Neural progenitor cell (in vitro differentiated cells): ENCODE results near the gene NWD2. TPM values are rescaled to one million over a fixed set of nuclear protein-coding genes. Genes with fewer than 3 reads are reported as not detected.

Experiments used
- DNase-seq: peaks from one replicate; pipeline ENCODE4 v3.0.0-alpha.2; 2016; ENCODE audit warnings: low spot score
- H2AFZ ChIP-seq: fragments of 200-600 bp; sonication (generic); replicated peaks from 2 replicates; pipeline ENCODE4 v1.6.1; 2016; ENCODE audit warnings: antibody characterized with exemption
- H3F3A ChIP-seq: fragments of 200-600 bp; sonication (generic); 2 replicates; pipeline ENCODE4 v1.6.1; 2016; ENCODE audit warnings: antibody characterized with exemption, low read depth
- H3K27ac ChIP-seq: fragments of 200-600 bp; sonication (generic); 2 replicates; pipeline ENCODE4 v1.5.1; 2016; ENCODE audit warnings: mild to moderate bottlenecking
- H3K27me3 ChIP-seq: fragments of 200-600 bp; sonication (generic); 2 replicates; pipeline ENCODE4 v1.6.1; 2016; ENCODE audit warnings: mild to moderate bottlenecking, moderate library complexity
- H3K36me3 ChIP-seq: fragments of 200-600 bp; sonication (generic); 2 replicates; pipeline ENCODE4 v1.5.1; 2016
- H3K4me1 ChIP-seq: fragments of 200-600 bp; sonication (generic); 2 replicates; pipeline ENCODE4 v1.6.1; 2016; ENCODE audit warnings: mixed run types
- H3K4me2 ChIP-seq: fragments of 200-600 bp; sonication (generic); 2 replicates; pipeline ENCODE4 v1.6.1; 2016
- H3K4me3 ChIP-seq: fragments of 200-600 bp; sonication (generic); 2 replicates; pipeline ENCODE4 v1.5.1; 2016
- H3K79me2 ChIP-seq: fragments of 200-600 bp; sonication (generic); 2 replicates; pipeline ENCODE4 v1.6.1; 2016; ENCODE audit warnings: low read depth
- H3K9ac ChIP-seq: fragments of 200-600 bp; sonication (generic); 2 replicates; pipeline ENCODE4 v1.6.1; 2016
- H3K9me3 ChIP-seq: fragments of 200-600 bp; sonication (generic); 2 replicates; pipeline ENCODE4 v1.5.1; 2016; ENCODE audit warnings: low read depth
- H4K20me1 ChIP-seq: fragments of 200-600 bp; sonication (generic); 2 replicates; pipeline ENCODE4 v1.6.1; 2016; ENCODE audit warnings: low read depth
- H3K27ac Mint-ChIP-seq: 3 replicates; pipeline ENCODE4 v1.8.0; 2021; ENCODE audit warnings: mixed read lengths
- H3K27me3 Mint-ChIP-seq: 2 replicates; pipeline ENCODE4 v1.8.0; 2022; ENCODE audit warnings: low read depth, mild to moderate bottlenecking, inconsistent platforms, moderate library complexity, mixed read lengths; ENCODE audit not compliant: insufficient read depth
- H3K36me3 Mint-ChIP-seq: 3 replicates; pipeline ENCODE4 v1.8.0; 2021; ENCODE audit warnings: mixed read lengths
- H3K4me1 Mint-ChIP-seq: 3 replicates; pipeline ENCODE4 v1.8.0; 2021; ENCODE audit warnings: mixed read lengths
- H3K4me3 Mint-ChIP-seq: 3 replicates; pipeline ENCODE4 v1.8.0; 2021; ENCODE audit warnings: mild to moderate bottlenecking, moderate library complexity, mixed read lengths
- H3K9me3 Mint-ChIP-seq: 3 replicates; pipeline ENCODE4 v1.8.0; 2020; ENCODE audit warnings: mixed read lengths
- EZH2 ChIP-seq: fragments of 200-600 bp; sonication (generic); IDR thresholded peaks from 2 replicates; pipeline ENCODE4 v1.6.1; 2017; ENCODE audit warnings: antibody characterized with exemption, mild to moderate bottlenecking, moderate library complexity
- EZH2phosphoT487 ChIP-seq: fragments of 200-600 bp; sonication (generic); IDR thresholded peaks from 2 replicates; pipeline ENCODE4 v1.6.1; 2017; ENCODE audit warnings: antibody characterized with exemption
- total RNA-seq: library from RNA; depleted of rRNA; stranded (reverse); fragments of >200 nt; gene quantifications from 2 replicates; pipeline ENCODE4 v1.2.3, GENCODE V29; 2015; ENCODE audit warnings: low replicate concordance
- TF ChIP-seq, protein P1 (sequence below): fragments of 200-600 bp; sonication (generic); IDR thresholded peaks from 2 replicates; pipeline ENCODE4 v1.5.1; 2017; ENCODE audit warnings: antibody characterized with exemption, mild to moderate bottlenecking

Gene NWD2
- total RNA-seq, 1 donor from 2014 or later: not detected

DNA sequence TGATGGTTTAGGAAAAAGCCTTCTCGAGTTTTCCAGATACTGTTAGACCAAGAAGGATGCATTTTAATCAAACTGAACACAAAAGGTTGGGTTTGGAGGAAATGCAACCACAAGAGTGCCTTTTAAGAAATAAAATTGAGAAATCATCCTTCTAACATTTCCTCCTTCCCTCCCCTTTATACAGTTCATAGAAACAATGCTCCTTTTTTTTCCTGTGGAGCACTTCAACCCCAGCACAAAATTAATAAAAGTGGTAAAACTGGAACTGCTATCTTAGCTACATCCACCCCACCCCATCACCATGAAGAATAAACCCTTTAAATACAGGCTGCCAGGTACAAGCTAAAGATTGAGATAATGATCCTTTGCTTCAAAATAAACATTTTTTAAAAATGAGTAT, 230.5 kb downstream of the NWD2 start:
- no peaks in the 10 kb centered on the region for H3K36me3 ChIP-seq
- H3K27ac ChIP-seq: no peak overlapping the region
- Mint-ChIP-seq H3K4me3 (no peak overlapping the region), H3K27ac (no peak overlapping the region), H3K9me3 (no peaks in the 10 kb centered on the region), H3K27me3 (no peaks in the 10 kb centered on the region), H3K36me3 (no peaks in the 10 kb centered on the region), H3K4me1 (peaks cover 4% of the 10 kb centered on the region)
- no peaks in the 10 kb centered on the region for H3K27me3 ChIP-seq
- no peak for DNase-seq
- H3K9ac ChIP-seq: no peak overlapping the region
- no peaks in the 10 kb centered on the region for H4K20me1 ChIP-seq
- no peak overlapping the region for H3K4me2 ChIP-seq
- no peaks in the 10 kb centered on the region for H3K4me1 ChIP-seq
- no peak for TF ChIP-seq EZH2
- TF ChIP-seq EZH2phosphoT487: no peak
- TF ChIP-seq, protein P1, sequence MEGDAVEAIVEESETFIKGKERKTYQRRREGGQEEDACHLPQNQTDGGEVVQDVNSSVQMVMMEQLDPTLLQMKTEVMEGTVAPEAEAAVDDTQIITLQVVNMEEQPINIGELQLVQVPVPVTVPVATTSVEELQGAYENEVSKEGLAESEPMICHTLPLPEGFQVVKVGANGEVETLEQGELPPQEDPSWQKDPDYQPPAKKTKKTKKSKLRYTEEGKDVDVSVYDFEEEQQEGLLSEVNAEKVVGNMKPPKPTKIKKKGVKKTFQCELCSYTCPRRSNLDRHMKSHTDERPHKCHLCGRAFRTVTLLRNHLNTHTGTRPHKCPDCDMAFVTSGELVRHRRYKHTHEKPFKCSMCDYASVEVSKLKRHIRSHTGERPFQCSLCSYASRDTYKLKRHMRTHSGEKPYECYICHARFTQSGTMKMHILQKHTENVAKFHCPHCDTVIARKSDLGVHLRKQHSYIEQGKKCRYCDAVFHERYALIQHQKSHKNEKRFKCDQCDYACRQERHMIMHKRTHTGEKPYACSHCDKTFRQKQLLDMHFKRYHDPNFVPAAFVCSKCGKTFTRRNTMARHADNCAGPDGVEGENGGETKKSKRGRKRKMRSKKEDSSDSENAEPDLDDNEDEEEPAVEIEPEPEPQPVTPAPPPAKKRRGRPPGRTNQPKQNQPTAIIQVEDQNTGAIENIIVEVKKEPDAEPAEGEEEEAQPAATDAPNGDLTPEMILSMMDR: no peak
- no peaks in the 10 kb centered on the region for H3F3A ChIP-seq
- no peaks in the 10 kb centered on the region for H3K9me3 ChIP-seq
- no peak overlapping the region for H3K4me3 ChIP-seq
- H3K79me2 ChIP-seq: no peaks in the 10 kb centered on the region
- no peak overlapping the region for H2AFZ ChIP-seq

DNA sequence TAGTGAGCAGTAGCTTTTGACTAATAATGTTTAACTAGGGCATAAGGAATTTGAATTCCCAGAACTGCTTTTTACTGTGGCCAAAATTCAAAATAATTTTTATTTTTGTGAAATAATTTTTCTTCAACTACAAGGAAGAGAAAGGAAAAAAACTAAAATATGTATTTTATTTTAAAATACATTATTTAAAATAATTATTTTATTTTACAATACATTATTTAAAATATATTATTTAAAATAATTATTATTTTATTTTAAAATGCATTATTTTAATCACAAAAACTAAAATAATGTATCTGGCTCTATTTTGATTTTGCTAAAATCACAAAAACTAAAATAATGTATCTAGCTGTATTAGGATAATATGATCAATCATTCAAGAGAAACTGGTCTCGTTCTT, 231.2 kb downstream of the NWD2 start:
- no peak for DNase-seq
- Histone ChIP-seq H2AFZ (no peak overlapping the region), H3K27me3 (no peaks in the 10 kb centered on the region), H3K36me3 (no peaks in the 10 kb centered on the region), H3K79me2 (no peaks in the 10 kb centered on the region), H4K20me1 (no peaks in the 10 kb centered on the region), H3K4me2 (no peak overlapping the region), H3F3A (no peaks in the 10 kb centered on the region), H3K4me1 (no peaks in the 10 kb centered on the region), H3K9ac (no peak overlapping the region), H3K27ac (no peak overlapping the region), H3K4me3 (no peak overlapping the region), H3K9me3 (no peaks in the 10 kb centered on the region)
- peaks cover 2% of the 10 kb centered on the region for H3K27me3 Mint-ChIP-seq
- H3K36me3 Mint-ChIP-seq: no peaks in the 10 kb centered on the region
- H3K27ac Mint-ChIP-seq: no peak overlapping the region
- no peak overlapping the region for H3K4me3 Mint-ChIP-seq
- peaks cover 4% of the 10 kb centered on the region for H3K4me1 Mint-ChIP-seq
- TF ChIP-seq, protein P1: no peak
- TF ChIP-seq EZH2phosphoT487 (no peak), EZH2 (no peak)
- peaks cover 4% of the 10 kb centered on the region for H3K9me3 Mint-ChIP-seq

DNA sequence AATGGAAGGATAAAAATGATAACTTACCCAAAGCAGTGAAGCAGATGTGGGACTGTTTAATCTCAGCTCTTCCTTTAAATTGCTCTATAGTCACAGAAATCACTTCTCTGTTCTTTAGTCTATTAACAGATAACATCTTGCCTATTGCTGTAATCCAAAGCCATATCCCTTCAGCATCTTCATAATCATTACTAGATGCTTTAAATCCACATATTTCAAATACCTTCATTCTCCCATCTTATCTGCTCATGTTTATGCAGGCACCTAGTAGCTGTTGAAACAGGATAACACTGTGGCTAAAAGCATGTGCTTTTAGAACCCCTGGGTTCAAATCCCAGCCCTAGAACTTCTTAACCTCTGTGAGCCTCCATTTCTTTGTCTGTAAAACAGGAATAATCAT, 231.7 kb downstream of the NWD2 start:
- no peak overlapping the region for H3K9ac ChIP-seq
- TF ChIP-seq, protein P1: no peak
- TF ChIP-seq EZH2phosphoT487: no peak
- no peak for TF ChIP-seq EZH2
- no peak overlapping the region for H3K27ac Mint-ChIP-seq
- H3K4me1 ChIP-seq: no peaks in the 10 kb centered on the region
- no peaks in the 10 kb centered on the region for H3K9me3 ChIP-seq
- H2AFZ ChIP-seq: no peak overlapping the region
- no peak overlapping the region for H3K4me3 ChIP-seq
- peaks cover 2% of the 10 kb centered on the region for H3K27me3 Mint-ChIP-seq
- peaks cover 5% of the 10 kb centered on the region for H3K9me3 Mint-ChIP-seq
- H4K20me1 ChIP-seq: no peaks in the 10 kb centered on the region
- no peak for DNase-seq
- H3K79me2 ChIP-seq: no peaks in the 10 kb centered on the region
- H3F3A ChIP-seq: no peaks in the 10 kb centered on the region
- no peaks in the 10 kb centered on the region for H3K27me3 ChIP-seq
- H3K27ac ChIP-seq: no peak overlapping the region
- H3K36me3 ChIP-seq: no peaks in the 10 kb centered on the region
- H3K4me1 Mint-ChIP-seq: peaks cover 4% of the 10 kb centered on the region
- H3K4me3 Mint-ChIP-seq: no peak overlapping the region
- H3K4me2 ChIP-seq: no peak overlapping the region
- H3K36me3 Mint-ChIP-seq: no peaks in the 10 kb centered on the region

DNA sequence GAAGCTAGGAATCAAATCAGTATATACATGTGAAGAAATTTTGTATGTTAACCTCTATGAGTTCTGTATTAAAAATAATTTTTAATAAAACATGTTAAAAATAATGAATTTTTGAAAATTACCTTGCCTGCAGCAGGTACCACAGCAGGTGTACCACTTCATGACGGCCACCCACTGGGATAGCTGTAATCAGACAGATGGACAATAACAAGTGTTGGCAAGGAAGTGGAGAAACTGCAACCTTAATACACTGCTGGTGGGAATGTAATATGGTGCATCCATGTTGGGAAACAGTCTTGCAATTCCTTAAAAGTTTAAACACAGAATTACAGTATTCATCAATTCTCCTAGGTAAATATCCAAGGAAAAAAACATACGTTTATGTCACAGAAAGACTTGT, 232.1 kb downstream of the NWD2 start:
- no peaks in the 10 kb centered on the region for H3K9me3 ChIP-seq
- peaks cover 2% of the 10 kb centered on the region for H3K36me3 Mint-ChIP-seq
- no peak for TF ChIP-seq EZH2
- TF ChIP-seq, protein P1: no peak
- no peak for TF ChIP-seq EZH2phosphoT487
- H3K4me1 ChIP-seq: no peaks in the 10 kb centered on the region
- DNase-seq: no peak
- H3K27me3 ChIP-seq: no peaks in the 10 kb centered on the region
- no peaks in the 10 kb centered on the region for H3K79me2 ChIP-seq
- no peak overlapping the region for H3K4me3 Mint-ChIP-seq
- H3K4me2 ChIP-seq: no peak overlapping the region
- peaks cover 2% of the 10 kb centered on the region for H3K27me3 Mint-ChIP-seq
- no peak overlapping the region for H3K4me3 ChIP-seq
- no peak overlapping the region for H3K9ac ChIP-seq
- H2AFZ ChIP-seq: no peak overlapping the region
- H3F3A ChIP-seq: no peaks in the 10 kb centered on the region
- H4K20me1 ChIP-seq: no peaks in the 10 kb centered on the region
- H3K9me3 Mint-ChIP-seq: peaks cover 5% of the 10 kb centered on the region
- no peak overlapping the region for H3K27ac ChIP-seq
- no peaks in the 10 kb centered on the region for H3K36me3 ChIP-seq
- H3K4me1 Mint-ChIP-seq: peaks cover 4% of the 10 kb centered on the region
- no peak overlapping the region for H3K27ac Mint-ChIP-seq
